HT-29 (cell line): ENCODE results near the gene TTC39C. TPM values are rescaled to one million over a fixed set of nuclear protein-coding genes. Genes with fewer than 3 reads are reported as not detected.

ENCODE experiments used
- small RNA-seq: library from RNA; depleted of rRNA; stranded (forward); fragments of <200 nt; gene quantifications from one replicate; pipeline ENCODE3, GENCODE V24; 2014
- total RNA-seq: library from RNA; depleted of rRNA; stranded (reverse); fragments of >200 nt; shearing (Covaris generic); gene quantifications from 2 replicates; pipeline ENCODE4 v1.2.3, GENCODE V29; 2014; rRNA removed

Gene TTC39C
- total RNA-seq, 1 experiment from 2014 or later, result 7.2 TPM

Small RNA genes within 50 kb of the gene (small RNA-seq; reads per million reads assigned to genes)
- gene RF00017, result not detected
- 11.0 reads per million, percentile 88 among the genes with 10 or more reads in this experiment for gene RNA5SP452
- 12.1 reads per million, percentile 89 among the genes with 10 or more reads in this experiment for gene RNU5A-6P

Other genes with a start within 250 kb of the TTC39C start
- 0.36 and 0.91 TPM in 2 replicates for gene CABYR, start 124.3 kb downstream of the TTC39C start, total RNA-seq